ENCODE measurements around the gene CHAC1. TPM values are rescaled to one million over a fixed set of nuclear protein-coding genes. Genes with fewer than 3 reads are reported as not detected.

Gene CHAC1
- total RNA-seq, 2 experiments from 2014 or later = 40.4 to 55.6 TPM

DNA sequence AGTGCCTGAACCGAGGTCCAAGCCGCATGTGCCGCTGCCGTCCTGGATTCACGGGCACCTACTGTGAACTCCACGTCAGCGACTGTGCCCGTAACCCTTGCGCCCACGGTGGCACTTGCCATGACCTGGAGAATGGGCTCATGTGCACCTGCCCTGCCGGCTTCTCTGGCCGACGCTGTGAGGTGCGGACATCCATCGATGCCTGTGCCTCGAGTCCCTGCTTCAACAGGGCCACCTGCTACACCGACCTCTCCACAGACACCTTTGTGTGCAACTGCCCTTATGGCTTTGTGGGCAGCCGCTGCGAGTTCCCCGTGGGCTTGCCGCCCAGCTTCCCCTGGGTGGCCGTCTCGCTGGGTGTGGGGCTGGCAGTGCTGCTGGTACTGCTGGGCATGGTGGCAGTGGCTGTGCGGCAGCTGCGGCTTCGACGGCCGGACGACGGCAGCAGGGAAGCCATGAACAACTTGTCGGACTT lies 17.0 kb upstream of the CHAC1 start:
- no peak for DNase-seq (ENCODE audit: low spot score)
- no peaks in the 10 kb centered on the region for H3K36me3 ChIP-seq (ENCODE audit: insufficient read depth, low read length)
- H3K9me3 ChIP-seq (ENCODE audit: low read length) = no peaks in the 10 kb centered on the region
- H2AFZ ChIP-seq (ENCODE audit: low read length) = no peak overlapping the region
- intact Hi-C loops (cut with micrococcal nuclease; ENCODE audit: unreplicated experiment) = no loop called here
- no peaks in the 10 kb centered on the region for H4K20me1 ChIP-seq (ENCODE audit: insufficient read depth, low read length)
- no peaks in the 10 kb centered on the region for H3K9me2 ChIP-seq (ENCODE audit: insufficient read depth, low read length)
- CTCF ChIA-PET (ENCODE audit: unreplicated experiment) = no interaction called here
- H3K4me2 ChIP-seq (ENCODE audit: low read length) = no peak overlapping the region
- no peaks in the 10 kb centered on the region for H3K79me2 ChIP-seq (ENCODE audit: insufficient read depth, low read depth, low read length)
- H3K27ac ChIP-seq (ENCODE audit: low read depth, low read length, poor library complexity, severe bottlenecking) = no peak overlapping the region
- no peak for TF ChIP-seq EZH2phosphoT487 (IDR thresholded peaks at IDR 0.05; ENCODE audit: borderline replicate concordance, low read depth, low read length)
- TF ChIP-seq, protein P1, sequence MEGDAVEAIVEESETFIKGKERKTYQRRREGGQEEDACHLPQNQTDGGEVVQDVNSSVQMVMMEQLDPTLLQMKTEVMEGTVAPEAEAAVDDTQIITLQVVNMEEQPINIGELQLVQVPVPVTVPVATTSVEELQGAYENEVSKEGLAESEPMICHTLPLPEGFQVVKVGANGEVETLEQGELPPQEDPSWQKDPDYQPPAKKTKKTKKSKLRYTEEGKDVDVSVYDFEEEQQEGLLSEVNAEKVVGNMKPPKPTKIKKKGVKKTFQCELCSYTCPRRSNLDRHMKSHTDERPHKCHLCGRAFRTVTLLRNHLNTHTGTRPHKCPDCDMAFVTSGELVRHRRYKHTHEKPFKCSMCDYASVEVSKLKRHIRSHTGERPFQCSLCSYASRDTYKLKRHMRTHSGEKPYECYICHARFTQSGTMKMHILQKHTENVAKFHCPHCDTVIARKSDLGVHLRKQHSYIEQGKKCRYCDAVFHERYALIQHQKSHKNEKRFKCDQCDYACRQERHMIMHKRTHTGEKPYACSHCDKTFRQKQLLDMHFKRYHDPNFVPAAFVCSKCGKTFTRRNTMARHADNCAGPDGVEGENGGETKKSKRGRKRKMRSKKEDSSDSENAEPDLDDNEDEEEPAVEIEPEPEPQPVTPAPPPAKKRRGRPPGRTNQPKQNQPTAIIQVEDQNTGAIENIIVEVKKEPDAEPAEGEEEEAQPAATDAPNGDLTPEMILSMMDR (conservative IDR thresholded peaks at IDR 0.05; ENCODE audit: low read length) = no peak
- no peak overlapping the region for H3K4me3 ChIP-seq (ENCODE audit: low read depth, low read length, poor library complexity, severe bottlenecking)
- H3K4me1 ChIP-seq (ENCODE audit: insufficient read depth, low read length, poor library complexity, severe bottlenecking) = peaks cover 31% of the 10 kb centered on the region
- POLR2A ChIA-PET = no interaction called here
- BruUV-seq (replicated peaks) = no TSS peak

DNA sequence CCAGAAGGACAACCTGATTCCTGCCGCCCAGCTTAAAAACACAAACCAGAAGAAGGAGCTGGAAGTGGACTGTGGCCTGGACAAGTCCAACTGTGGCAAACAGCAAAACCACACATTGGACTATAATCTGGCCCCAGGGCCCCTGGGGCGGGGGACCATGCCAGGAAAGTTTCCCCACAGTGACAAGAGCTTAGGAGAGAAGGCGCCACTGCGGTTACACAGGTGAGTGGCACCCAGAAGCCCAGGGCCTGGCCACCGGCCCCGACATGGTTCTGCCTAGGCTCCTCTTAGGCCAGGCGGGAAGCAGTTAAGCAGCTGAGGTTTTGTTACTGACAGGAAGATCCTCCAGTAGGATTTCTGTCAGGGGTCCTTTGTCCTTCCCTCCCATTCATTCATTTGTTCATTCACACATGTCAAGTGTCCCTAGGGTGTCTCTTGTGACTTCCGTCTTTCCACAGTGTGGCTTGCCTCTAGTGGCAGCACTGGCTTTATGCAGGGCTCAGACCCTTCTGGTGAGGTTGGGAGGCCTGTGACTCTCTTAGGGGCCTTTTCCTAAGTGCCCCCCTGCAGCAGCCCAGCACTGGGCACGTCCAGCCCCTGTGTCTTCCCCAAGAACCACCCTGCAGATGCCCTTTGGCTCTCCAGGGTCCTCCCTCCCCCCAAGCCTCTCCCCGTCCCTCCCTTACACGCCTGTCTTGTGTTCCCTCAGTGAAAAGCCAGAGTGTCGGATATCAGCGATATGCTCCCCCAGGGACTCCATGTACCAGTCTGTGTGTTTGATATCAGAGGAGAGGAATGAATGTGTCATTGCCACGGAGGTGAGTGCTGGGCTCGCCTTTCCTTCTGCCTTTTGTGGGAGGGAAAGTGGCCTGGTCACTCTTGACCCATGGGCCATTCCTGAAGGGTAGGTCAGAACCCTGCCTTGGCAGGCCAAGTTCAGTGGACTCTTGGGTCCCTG lies 16.3 kb upstream of the CHAC1 start:
- Histone ChIP-seq H3K9me3 (ENCODE audit: low read length) (no peaks in the 10 kb centered on the region), H4K20me1 (ENCODE audit: insufficient read depth, low read length) (no peaks in the 10 kb centered on the region), H3K9me2 (ENCODE audit: insufficient read depth, low read length) (no peaks in the 10 kb centered on the region), H3K36me3 (ENCODE audit: insufficient read depth, low read length) (no peaks in the 10 kb centered on the region), H3K4me2 (ENCODE audit: low read length) (no peak overlapping the region; the same call in 1 of the 2 replicates), H2AFZ (ENCODE audit: low read length) (peak overlapping the region; percentile 78), H3K27ac (ENCODE audit: low read depth, low read length, poor library complexity, severe bottlenecking) (no peak overlapping the region), H3K4me3 (ENCODE audit: low read depth, low read length, poor library complexity, severe bottlenecking) (no peak overlapping the region), H3K4me1 (ENCODE audit: insufficient read depth, low read length, poor library complexity, severe bottlenecking) (peaks cover 35% of the 10 kb centered on the region), H3K79me2 (ENCODE audit: insufficient read depth, low read depth, low read length) (no peaks in the 10 kb centered on the region)
- CTCF ChIA-PET (ENCODE audit: unreplicated experiment) = no interaction called here
- POLR2A ChIA-PET = no interaction called here
- peak; percentile 81 for DNase-seq (ENCODE audit: low spot score)
- TF ChIP-seq EZH2phosphoT487 (IDR thresholded peaks at IDR 0.05; ENCODE audit: borderline replicate concordance, low read depth, low read length) = no peak
- TF ChIP-seq, protein P1 (conservative IDR thresholded peaks at IDR 0.05; ENCODE audit: low read length) = peak; percentile 67
- no TSS peak for BruUV-seq (replicated peaks)
- intact Hi-C loops (cut with micrococcal nuclease; ENCODE audit: unreplicated experiment) = no loop called here

Measured in OCI-LY7 (cell line).